ENCODE results near the gene PTGES3L. TPM values are rescaled to one million over a fixed set of nuclear protein-coding genes. Genes with fewer than 3 reads are reported as not detected.

The PTGES3L gene
- total RNA-seq, result 3.0 TPM

DNA sequence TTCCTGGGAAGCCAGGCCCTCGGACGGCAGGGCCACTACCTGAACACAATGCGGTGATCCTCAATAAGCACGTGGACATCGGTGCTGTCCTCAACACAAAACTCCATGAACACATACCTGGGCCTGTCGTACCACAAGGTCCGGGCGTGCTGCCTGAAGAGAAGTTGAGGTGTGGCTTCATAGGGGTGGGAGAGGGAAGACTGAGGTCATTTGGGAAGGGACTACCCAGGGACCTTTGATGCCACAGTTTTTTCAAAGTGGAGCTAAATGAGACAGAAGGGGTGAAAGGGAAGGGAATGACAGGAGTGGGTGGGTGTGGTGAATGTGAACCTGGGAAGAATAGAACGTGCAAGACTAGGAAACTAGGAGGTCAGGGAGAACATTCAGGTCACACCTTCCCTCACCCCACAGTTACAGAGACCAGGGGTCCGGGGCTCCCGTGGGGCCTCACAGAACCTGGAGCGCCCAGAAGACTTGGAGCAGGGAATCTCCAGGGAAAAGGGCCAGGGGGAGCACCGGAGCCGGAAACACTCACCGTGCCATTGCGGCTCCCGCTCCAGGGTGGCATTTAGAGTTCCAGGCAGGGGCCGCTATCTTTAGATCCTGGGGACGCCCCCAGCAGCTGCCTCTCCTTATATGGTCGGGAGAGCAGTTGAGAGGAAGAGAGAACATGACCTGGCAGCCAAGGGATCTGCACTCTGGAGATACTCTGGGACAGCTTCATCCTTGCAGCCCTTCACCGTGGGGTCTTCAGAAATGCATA, at the start of gene PTGES3L:
Gene PTGES3L (minus strand): TSS at position 570 of the 763 bp plus-strand sequence. CDS start 27 bp downstream, at position 543.
- DNase-seq (ENCODE audit: low read depth in 2 of 3, low spot score in 2 of 3), result peak in 2 of 3 donors; percentile 35 to 66

- DNase-seq (ENCODE audit: low read depth in 2 of 3, low spot score in 2 of 3), result no peak
Observed at GRCh38 chr17:43028221-43028861, 48.5 kb upstream of the PTGES3L start.

- DNase-seq (ENCODE audit: low read depth in 2 of 3, low spot score in 2 of 3), result no peak
Observed at GRCh38 chr17:43027091-43028032, 47.5 kb upstream of the PTGES3L start.

DNA sequence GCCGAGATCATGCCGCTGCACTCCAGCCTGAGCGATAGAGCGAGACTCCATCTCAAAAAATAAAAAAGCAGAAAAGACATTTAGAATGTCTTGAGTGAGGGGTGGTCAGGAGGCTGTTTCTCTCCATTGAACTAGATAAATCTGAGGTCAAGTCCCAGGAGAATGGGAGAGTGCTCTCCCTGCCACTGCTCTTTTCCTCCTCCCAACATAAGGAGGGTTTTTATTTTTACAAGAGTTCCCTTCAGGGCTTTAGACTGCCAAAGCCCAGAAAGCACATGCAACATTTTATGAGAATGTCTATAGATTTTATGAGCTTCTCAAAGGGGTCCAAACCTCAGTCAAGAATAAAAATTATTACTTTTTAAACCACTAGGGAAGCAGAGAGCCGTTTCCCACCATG, 46.7 kb upstream of the PTGES3L start:
- DNase-seq (ENCODE audit: low read depth in 2 of 3, low spot score in 2 of 3), result peak in 1 of 3 donors; percentile 26

DNA sequence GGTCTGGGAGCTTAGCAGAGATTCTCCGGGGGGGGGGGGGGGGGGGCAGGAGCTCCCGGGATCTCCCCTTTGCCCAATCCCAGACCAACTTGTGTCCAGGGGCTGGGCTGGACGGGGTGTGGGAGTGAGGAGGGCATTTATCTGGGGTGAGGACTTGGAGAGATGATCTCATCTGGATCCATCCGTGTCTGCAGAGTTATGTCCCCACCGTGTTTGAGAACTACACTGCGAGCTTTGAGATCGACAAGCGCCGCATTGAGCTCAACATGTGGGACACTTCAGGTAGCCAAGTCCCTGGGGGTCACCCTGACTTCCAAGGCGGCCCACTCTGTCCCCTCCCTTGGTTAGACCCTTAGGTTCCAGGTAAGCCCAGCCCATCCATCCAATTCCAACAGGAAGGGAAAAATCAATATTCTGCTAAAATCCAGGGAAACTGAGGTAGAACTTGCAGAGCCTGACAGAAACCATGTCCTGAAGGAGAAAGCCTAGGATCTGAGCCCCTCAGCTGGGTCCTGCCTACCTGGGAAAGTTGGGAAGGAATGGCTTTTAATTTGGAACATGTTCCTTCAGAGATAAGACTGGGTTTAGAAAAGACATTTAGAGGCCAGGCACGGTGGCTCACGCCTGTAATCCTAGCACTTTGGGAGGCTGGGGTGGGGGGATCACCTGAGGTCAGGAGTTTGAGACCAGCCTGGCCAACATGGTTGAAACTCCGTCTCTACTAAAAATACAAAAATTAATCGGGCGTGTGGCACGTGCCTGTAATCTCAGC, 46.1 kb upstream of the PTGES3L start:
- no peak for DNase-seq (ENCODE audit: low read depth in 2 of 3, low spot score in 2 of 3)

DNA sequence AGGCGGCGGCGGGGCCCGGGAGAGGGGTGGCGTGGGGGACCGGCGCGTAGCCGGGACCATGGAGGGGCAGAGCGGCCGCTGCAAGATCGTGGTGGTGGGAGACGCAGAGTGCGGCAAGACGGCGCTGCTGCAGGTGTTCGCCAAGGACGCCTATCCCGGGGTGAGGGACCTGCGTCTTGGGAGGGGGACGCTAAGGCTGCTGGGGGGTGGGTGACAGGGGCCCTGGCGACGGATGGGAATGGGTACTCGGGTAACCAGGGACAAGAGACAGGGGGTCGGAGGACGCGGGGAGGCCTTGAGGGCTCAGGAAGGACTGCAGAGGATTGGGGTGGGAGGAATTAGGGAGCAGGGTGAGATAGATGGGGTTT, 45.4 kb upstream of the PTGES3L start:
- DNase-seq (ENCODE audit: low read depth in 2 of 3, low spot score in 2 of 3), result peak in 1 of 3 donors; percentile 23

- peak; percentile 55 to 97 (median 92) for DNase-seq (ENCODE audit: low read depth in 2 of 3, low spot score in 2 of 3)
Observed at GRCh38 chr17:43024407-43025289, 44.8 kb upstream of the PTGES3L start, which contains the start of gene RND2. RND2 (plus strand) TSS chr17:43025231; CDS start chr17:43025348, 117 bp downstream.

- peak; percentile 40 to 65 (median 52) for DNase-seq (ENCODE audit: low read depth in 2 of 3, low spot score in 2 of 3)
Observed at GRCh38 chr17:43021741-43022512, 42.0 kb upstream of the PTGES3L start, which contains the start of gene VAT1. VAT1 (minus strand) TSS chr17:43022385; CDS start chr17:43022322, 63 bp downstream.

- DNase-seq (ENCODE audit: low read depth in 2 of 3, low spot score in 2 of 3), result peak in 2 of 3 donors; percentile 74 to 77
Observed at GRCh38 chr17:43020789-43021740, 41.2 kb upstream of the PTGES3L start.

GRCh38 chr17:43020030-43020621, 40.2 kb upstream of the PTGES3L start:
- DNase-seq (ENCODE audit: low read depth in 2 of 3, low spot score in 2 of 3), result no peak

DNA sequence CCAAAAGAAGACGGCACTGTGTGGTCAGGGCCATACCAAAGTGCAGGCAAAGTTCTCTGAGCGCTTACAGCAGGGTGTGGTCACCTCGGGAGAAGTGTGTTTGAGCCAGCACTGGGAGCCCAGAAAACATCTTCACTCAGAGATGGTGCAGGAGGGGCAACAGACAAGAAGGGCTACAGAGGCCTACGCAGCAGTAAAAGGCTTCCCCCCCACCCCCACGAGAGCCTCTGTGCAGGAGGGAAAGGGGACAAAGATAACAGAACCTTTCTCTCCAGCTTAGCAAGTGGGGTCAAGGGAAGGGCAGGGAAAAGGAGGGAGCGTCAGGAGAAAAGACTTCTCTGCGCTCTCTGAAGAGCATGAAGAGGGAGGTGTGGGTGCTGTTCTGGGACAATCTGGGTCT, 39.5 kb upstream of the PTGES3L start:
- no peak for DNase-seq (ENCODE audit: low read depth in 2 of 3, low spot score in 2 of 3)

DNA sequence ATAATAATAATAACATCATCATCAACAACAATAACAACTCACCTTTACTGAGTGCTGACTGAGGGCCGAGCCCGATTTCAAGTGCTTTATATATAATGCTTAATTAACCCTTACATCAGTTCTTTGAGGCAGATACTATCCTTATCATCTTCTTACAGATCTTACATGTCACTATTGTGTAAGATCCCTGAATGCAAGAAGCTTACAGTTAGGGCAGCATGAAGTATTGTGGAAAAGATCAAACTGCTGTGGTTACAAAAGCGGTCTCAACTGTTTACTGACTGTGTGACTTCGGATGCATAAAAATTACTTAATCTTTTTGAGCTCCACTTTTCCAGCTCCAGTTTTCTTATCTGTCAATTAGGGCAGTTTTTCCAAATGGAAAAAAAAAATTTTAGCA, 39.1 kb upstream of the PTGES3L start:
- peak in 1 of 3 donors; percentile 34 for DNase-seq (ENCODE audit: low read depth in 2 of 3, low spot score in 2 of 3)

DNA sequence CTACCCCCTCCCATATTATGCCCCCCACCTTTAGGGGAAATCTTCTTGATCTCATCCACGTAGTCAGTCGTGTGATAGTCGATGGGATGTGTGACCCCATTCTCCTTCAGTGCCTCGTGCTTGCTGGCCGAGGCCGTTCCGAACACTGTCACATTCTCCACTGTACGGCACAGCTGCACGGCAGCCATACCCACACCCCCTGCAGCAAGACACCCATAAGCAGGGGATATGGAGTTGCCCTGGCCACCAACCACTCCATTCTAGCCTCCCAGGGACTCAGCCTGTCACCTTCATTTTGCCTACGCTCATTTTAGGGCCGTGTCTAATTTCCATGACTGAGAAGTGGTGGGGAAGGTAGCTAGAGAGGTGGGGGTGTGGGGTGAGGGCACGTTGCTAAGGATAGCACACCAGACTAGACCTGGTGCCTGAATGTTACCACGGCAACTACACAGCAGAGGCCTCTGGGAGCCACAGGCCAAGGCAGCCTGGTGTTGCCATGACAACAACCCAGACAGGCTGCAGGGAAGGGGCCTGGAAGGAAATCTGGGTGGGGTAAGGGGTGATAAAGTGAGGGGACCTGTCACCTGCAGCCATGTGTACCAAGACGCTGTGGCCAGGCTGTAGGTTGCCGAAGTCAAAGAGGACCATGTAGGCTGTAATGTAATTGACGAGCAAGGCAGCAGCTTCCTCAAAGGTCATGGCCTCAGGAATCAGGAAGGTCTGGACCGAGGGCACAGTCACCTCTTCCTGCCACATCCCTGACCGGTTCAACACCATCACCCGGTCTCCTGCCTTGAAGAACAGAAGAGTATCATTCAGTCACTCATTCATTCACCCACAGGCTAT, 38.4 kb upstream of the PTGES3L start:
- DNase-seq (ENCODE audit: low read depth in 2 of 3, low spot score in 2 of 3), result peak in 2 of 3 donors; percentile 57 to 74

DNA sequence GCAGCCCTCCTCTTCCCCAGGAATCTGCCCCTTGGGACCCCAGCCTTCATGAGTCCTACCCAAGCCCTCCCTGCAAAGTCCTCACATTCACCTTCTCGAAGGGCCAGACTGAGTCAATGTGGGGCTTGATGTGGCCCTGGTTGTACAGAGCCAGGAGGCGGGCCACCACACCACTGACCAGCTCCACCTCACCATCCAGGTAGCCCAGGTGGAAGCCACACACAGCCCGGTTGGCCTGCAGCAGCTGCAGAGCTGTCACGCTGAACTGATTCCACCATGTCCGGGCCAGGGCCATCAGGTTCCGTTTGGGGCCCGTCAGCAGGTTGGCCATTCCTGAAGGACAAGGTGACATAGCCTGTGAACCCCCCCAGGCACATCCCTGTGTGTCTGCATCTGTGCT, 36.3 kb upstream of the PTGES3L start:
- DNase-seq (ENCODE audit: low read depth in 2 of 3, low spot score in 2 of 3), result no peak

- DNase-seq (ENCODE audit: low read depth in 2 of 3, low spot score in 2 of 3), result no peak
Observed at GRCh38 chr17:43015579-43015978, 35.7 kb upstream of the PTGES3L start.
